Mucosa of rectum (tissue), 2 donors: Measurements from ENCODE around the gene TRIM28.

Source experiments
- H3K27ac ChIP-seq, 2 donors: one replicate each; pipeline ENCODE4 v1.7.0; 2013; ENCODE audit warnings: inconsistent platforms in 2 of 2, low read depth in 2 of 2, low read length in 2 of 2
- H3K27me3 ChIP-seq, 2 donors: one replicate each; pipeline ENCODE4 v1.7.0; 2013; ENCODE audit warnings: low read length in 2 of 2; ENCODE audit not compliant: control insufficient read depth in 2 of 2, insufficient read depth in 2 of 2
- H3K36me3 ChIP-seq, 2 donors: one replicate each; pipeline ENCODE4 v1.7.0; 2013; ENCODE audit warnings: low read length in 2 of 2; ENCODE audit not compliant: control insufficient read depth in 2 of 2, insufficient read depth in 2 of 2
- H3K4me1 ChIP-seq, 2 donors: one replicate each; pipeline ENCODE4 v1.7.0; 2013; ENCODE audit warnings: low read length in 2 of 2, mild to moderate bottlenecking in 1 of 2; ENCODE audit not compliant: control insufficient read depth in 2 of 2, insufficient read depth in 2 of 2
- H3K4me3 ChIP-seq, 2 donors: one replicate each; pipeline ENCODE4 v1.7.0; 2013; ENCODE audit warnings: low read length in 2 of 2
- H3K9ac ChIP-seq, 2 donors: one replicate each; pipeline ENCODE4 v1.7.0; 2013; ENCODE audit warnings: low read length in 2 of 2, low read depth in 1 of 2, mild to moderate bottlenecking in 1 of 2
- H3K9me3 ChIP-seq, 2 donors: one replicate each; pipeline ENCODE4 v1.7.0; 2013; ENCODE audit warnings: low read length in 2 of 2; ENCODE audit not compliant: control insufficient read depth in 2 of 2
- donor health status: healthy.
- donor health status: Normal muscosa, but diverticular disease.

The TRIM28 gene

GRCh38 chr19:58549664-58550361, 5.9 kb downstream of the TRIM28 start:
- no peak overlapping the region for H3K27ac ChIP-seq
- no peaks in the 10 kb centered on the region for H3K27me3 ChIP-seq
- peaks cover 58 to 73% of the 10 kb centered on the region in 2 donors for H3K36me3 ChIP-seq
- no peak overlapping the region for H3K9ac ChIP-seq
- H3K4me3 ChIP-seq: no peak overlapping the region
- H3K4me1 ChIP-seq: peaks cover 26 to 28% of the 10 kb centered on the region in 2 donors
- H3K9me3 ChIP-seq: no peaks in the 10 kb centered on the region

DNA sequence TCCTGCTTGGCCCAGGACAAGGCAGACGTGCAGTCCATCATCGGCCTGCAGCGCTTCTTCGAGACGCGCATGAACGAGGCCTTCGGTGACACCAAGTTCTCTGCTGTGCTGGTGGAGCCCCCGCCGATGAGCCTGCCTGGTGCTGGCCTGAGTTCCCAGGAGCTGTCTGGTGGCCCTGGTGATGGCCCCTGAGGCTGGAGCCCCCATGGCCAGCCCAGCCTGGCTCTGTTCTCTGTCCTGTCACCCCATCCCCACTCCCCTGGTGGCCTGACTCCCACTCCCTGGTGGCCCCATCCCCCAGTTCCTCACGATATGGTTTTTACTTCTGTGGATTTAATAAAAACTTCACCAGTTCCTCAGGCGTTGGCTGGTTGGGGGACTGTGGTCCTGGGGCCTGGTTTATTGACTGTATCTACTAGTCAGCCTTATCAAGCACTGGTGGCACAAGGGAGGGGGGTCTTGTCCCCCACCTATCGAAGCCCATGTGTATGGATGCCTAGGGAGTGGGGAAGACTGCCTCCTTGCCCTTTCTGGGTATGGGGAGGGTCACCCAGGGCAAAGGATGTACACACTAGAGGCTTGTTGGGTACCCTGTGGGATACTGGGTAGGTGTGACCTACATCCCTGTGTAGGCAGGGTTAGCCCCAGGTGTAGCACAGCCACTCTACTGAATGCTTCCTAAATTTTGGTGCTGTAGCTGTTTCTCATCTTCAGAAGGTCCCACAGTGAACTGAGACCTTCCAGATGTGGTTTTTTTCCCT, 6.7 kb downstream of the TRIM28 start:
- Histone ChIP-seq H3K9ac (no peak overlapping the region), H3K4me1 (peaks cover 28 to 31% of the 10 kb centered on the region in 2 donors), H3K27me3 (no peaks in the 10 kb centered on the region), H3K4me3 (no peak overlapping the region), H3K27ac (no peak overlapping the region), H3K9me3 (no peaks in the 10 kb centered on the region), H3K36me3 (peaks cover 58 to 70% of the 10 kb centered on the region in 2 donors)

DNA sequence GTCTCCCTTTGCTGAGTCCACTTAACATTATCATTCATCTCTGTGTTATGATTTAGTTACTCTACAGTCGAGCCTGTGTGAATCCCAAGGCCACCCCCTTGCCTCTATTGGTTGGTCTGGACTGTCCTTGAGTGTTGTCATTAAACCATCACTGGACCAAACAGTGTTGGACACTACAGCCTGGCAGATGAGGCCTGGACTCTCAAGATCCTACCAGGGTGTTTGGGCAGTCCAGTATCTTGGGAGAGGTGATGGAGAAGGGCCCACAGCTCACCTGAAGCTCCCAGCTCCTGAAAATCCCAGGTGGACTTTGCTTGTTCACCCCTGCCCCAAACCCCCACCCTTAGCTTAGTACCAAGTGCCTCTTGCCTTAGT, 7.2 kb downstream of the TRIM28 start:
- no peak overlapping the region for H3K4me3 ChIP-seq
- H3K27me3 ChIP-seq: no peaks in the 10 kb centered on the region
- no peak overlapping the region for H3K27ac ChIP-seq
- H3K9ac ChIP-seq: no peak overlapping the region
- no peaks in the 10 kb centered on the region for H3K9me3 ChIP-seq
- H3K4me1 ChIP-seq: peaks cover 25 to 26% of the 10 kb centered on the region in 2 donors
- H3K36me3 ChIP-seq: peaks cover 61 to 66% of the 10 kb centered on the region in 2 donors

GRCh38 chr19:58551577-58552471, 8.0 kb downstream of the TRIM28 start:
- H3K4me3 ChIP-seq: no peak overlapping the region
- no peak overlapping the region for H3K9ac ChIP-seq
- no peaks in the 10 kb centered on the region for H3K27me3 ChIP-seq
- no peaks in the 10 kb centered on the region for H3K9me3 ChIP-seq
- no peak overlapping the region for H3K27ac ChIP-seq
- H3K36me3 ChIP-seq: peaks cover 66 to 69% of the 10 kb centered on the region in 2 donors
- peaks cover 23 to 25% of the 10 kb centered on the region in 2 donors for H3K4me1 ChIP-seq

DNA sequence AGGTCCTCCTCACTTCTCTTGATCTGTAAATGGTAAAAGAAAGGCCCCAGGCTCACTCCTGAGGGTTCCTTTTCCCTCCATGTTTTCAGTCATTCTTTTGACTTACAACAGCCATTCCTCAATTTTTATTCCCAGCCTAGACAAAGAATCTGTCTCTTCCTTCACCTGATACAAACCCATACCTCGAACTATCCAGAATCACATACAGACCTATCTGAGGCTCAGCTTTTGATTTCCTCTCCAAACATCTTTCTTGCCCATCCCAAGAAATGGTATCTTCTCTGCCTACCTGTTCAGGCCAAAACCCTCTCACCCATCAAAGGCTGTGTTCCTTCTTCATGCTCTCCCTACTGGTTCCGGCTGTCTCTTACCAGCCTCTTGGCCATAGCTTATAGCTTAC, 8.8 kb downstream of the TRIM28 start:
- H3K27ac ChIP-seq: no peak overlapping the region
- H3K27me3 ChIP-seq: no peaks in the 10 kb centered on the region
- H3K4me3 ChIP-seq: no peak overlapping the region
- H3K4me1 ChIP-seq: peaks cover 31 to 34% of the 10 kb centered on the region in 2 donors
- no peak overlapping the region for H3K9ac ChIP-seq
- peaks cover 60 to 62% of the 10 kb centered on the region in 2 donors for H3K36me3 ChIP-seq
- no peaks in the 10 kb centered on the region for H3K9me3 ChIP-seq

- H3K36me3 ChIP-seq: peaks cover 48 to 49% of the 10 kb centered on the region in 2 donors
- H3K27ac ChIP-seq: peak overlapping the region; percentile 95 to 97
- H3K4me1 ChIP-seq: peaks cover 33 to 35% of the 10 kb centered on the region in 2 donors
- peak overlapping the region; percentile 96 to 98 for H3K9ac ChIP-seq
- H3K9me3 ChIP-seq: no peaks in the 10 kb centered on the region
- H3K27me3 ChIP-seq: no peaks in the 10 kb centered on the region
- H3K4me3 ChIP-seq: peak overlapping the region; percentile 97 to 99
Observed at GRCh38 chr19:58553799-58554493, 10.1 kb downstream of the TRIM28 start.

DNA sequence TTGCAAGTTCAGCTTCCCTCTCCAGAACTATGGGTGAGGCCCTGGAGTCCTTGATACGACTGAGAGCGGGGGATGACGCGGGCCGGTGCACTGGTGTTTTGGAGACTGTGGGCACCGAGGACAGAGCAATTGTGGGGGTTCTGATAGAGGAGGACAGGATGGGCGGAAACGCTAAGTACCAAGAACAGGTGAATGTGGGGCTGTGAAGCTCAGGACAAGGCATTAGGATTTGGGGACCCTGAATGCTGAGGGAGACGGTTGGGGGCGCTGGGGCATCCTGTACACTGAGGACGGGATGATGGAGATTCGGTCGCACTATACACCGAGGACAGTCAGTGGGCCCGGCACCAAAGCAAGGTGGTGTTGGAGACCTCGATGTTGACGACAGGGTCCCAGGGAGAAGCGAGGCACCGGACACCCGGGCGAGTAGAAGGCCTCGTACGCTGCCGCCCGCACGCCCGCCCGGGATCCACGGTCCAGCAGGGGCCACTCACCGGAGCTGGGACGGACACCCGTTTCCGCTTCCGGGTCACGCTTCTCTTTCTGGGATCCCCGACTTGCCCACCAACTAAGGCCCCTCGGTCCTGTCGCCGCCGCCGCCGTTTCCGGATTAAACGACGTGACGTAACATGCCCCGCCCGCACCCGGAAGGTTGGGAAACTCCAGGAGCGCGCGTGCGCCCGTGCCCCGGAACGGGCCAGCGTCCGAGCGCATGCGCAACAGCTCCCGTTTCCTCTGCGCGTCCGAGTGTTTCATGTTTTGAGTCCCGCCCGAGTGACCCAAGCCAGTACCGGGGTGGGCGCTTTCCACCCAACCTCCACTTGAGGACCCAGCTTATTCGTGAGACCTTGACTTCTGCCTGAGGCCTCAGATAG, 10.9 kb downstream of the TRIM28 start, which contains the start of gene CHMP2A:
TSS of gene CHMP2A (minus strand) at position 612 of the 875 bp plus-strand sequence. CDS start 893 bp downstream, outside the sequence.
- Histone ChIP-seq H3K27ac (peak within 1 kb of the TSS; percentile 95 to 97), H3K9ac (peak within 1 kb of the TSS; percentile 96 to 98), H3K4me1 (peaks cover 36 to 37% of the 10 kb centered on the region in 2 donors), H3K27me3 (no peaks in the 10 kb centered on the region), H3K9me3 (no peaks in the 10 kb centered on the region), H3K36me3 (peaks cover 41 to 42% of the 10 kb centered on the region in 2 donors), H3K4me3 (peak within 1 kb of the TSS; percentile 97 to 99)

DNA sequence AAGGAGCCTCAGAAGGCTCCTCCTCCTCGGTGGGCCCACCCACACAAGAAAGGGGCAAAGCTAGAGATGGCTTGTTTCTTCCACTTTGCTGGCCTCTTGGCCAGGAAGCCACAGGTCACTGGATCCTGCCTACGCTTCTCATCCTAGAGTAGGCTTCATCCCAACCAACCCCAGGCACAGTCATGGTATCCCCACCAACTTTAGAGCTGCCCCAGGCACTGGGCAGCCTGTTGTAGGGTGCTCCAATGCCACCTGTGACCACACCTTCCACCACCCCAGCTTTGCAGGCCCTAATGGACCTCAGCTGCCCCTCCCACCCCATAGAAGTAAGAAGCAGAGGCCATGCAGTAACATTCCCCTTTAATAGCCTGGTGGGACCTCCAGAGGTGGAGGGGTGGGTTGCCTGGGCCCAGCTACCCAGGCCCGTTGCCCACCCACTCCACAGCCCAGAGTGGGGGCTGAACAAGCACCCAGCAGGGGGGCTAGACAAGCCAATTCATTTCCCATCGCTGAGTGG, 11.6 kb downstream of the TRIM28 start:
- Histone ChIP-seq H3K4me1 (peaks cover 41% of the 10 kb centered on the region in 2 donors), H3K27me3 (no peaks in the 10 kb centered on the region), H3K9me3 (no peaks in the 10 kb centered on the region), H3K4me3 (peak overlapping the region; percentile 97 to 99), H3K36me3 (peaks cover 34 to 35% of the 10 kb centered on the region in 2 donors), H3K27ac (peak overlapping the region; percentile 95 to 97), H3K9ac (peak overlapping the region; percentile 96 to 98)
